Epidermal melanocyte (primary cell): ENCODE results near the gene UNC13B.
A peak's percentile ranks its signal among the peaks of the same experiment; 100 is the strongest.
"Not testable (repeated sequence)": the region's sequence is repeated elsewhere in the genome, so short reads cannot be mapped to it uniquely, and the experiment has no call there.

Source experiments
- DNase-seq: peaks from one replicate; pipeline ENCODE4 v3.0.0; 2011; ENCODE audit warnings: low spot score; ENCODE audit not compliant: insufficient read length

Gene UNC13B

DNA sequence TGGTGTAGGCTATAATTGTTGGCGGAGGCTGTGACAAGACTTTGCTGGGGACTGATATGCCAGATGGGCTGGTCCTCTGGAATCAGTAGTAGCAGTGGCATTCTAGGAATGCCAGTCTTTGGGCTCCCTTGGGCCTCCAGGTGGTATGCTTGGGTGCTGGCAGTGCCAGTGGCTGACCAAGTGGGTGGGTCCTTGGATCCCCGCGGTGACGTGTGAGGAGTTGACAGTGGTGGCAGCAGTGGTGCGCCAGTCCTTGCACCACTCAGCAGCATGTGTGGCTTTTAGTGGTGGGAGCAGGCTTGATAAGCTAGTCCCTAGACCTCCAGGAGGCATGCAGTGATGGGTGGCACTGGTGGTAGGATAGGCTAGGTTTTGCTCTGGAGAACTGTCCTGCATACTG is 63.9 kb downstream of the UNC13B start:
- DNase-seq = no peak

DNA sequence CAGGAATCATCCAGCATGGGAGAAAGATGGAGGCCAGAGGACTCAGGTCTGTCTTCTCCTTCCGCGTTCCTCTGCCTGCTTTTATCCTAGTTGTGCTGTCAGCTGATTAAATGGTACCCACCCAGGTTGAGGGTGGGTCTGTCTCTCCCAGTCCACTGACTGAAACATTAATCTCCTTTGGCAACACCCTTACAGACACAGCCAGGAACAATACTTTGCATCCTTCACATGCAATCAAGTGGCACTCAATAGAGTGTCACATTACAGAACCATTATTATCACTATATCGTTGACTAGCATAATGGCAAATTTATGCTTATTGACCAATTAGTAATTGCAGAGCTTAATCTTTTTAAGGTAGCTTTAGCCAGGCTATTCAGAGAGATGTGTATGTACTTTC is 64.8 kb downstream of the UNC13B start:
- no peak for DNase-seq

DNA sequence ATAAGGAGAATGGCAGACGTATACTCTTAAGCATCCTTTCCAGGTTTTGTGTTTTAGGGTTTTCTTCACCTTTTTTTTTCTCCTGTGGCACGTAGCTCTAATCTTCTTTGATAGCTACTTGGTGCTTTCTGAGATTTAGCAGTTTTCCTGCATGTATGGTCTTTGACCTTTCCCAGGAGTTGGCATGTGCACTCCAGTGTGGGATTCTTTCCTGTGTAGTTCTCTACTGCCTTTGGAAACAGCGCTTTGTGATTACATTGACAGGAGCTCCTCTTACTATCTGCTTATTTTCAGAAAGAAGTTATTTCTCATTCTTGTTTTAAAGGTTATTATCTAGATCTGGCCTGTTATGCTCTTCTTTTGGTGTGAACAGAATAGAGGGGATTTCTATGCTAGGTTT is 65.5 kb downstream of the UNC13B start:
- DNase-seq = no peak

DNA sequence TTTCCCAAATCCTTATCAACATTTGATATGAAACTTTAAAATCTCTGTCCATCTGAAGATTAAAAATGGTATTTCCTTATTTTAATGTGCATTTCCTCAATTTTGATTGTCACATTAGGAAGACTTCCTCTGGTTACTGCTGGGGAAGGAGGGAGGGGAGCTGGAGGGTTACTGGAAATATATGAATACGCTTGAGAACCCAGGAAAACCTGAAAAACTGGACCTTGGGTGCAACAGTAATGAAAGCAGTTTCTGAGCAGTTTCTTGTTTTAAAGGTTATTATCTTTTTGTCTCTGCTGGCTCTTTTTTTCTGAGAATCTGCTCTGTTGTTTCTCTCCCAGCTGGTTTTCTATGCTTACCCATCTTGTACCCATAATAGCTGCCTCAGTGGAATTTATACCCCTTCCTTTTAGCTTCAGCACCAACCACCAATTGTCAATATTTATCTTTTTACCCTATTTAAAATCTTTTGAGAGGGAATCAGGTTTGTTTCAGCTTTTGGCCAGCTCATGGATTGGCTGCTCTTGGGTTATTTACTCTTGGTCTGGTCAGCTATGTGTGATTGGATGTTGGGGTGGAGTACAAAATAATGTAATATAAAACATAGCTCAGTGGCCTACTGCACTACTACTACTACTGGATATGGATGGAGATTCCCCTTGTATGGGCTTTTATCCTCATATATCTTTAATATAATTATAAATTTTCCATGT is 67.4 kb downstream of the UNC13B start:
- no peak for DNase-seq

DNA sequence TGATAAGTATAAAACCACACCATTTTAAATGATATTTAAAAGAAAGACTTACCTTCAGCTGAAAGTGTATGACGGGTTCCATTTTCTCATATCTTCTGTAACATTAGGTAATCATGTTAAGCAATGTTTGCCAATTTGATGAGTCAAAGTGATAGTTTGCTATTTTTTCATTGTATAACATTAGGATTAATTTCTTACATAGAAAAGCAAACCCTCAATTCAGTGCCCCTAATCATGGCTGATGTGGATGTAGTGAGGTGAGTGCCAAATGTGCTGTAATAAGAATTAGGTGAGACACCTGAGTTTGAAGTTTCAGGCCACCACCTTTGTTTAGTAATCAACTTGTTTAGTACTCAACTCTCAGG is 68.0 kb downstream of the UNC13B start:
- DNase-seq = no peak

DNA sequence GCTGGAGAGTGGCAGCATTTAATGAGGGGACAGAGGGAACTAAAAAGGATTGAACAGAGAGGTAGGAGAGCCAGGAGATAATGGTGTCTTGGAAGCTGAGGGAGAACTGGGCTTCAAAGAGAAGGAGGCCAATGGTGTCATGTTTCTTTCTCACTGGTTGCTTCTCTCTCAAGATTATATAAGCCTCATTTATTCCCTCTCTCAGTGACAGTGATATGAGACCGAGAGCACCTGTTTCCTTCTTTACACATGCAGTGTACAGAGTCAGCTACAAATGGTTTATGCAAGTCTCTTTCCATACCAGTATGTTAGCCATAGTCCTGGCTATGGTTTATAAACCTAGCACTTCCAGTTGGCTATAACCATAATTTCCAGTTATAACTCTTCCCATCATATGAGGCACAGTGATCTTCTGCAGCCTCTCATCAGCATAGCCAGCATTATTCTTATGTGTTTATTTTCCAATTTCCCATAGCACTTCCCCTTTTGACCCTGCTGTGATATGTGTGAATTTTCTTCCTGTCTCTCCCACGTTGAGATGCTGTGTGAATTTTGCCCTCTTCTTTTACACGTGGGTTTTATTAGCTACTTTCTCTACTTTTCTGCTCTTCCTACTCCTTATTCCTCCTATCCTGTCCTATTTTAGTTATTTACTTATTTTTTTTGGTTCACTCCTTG is 71.2 kb downstream of the UNC13B start:
- no peak for DNase-seq

DNA sequence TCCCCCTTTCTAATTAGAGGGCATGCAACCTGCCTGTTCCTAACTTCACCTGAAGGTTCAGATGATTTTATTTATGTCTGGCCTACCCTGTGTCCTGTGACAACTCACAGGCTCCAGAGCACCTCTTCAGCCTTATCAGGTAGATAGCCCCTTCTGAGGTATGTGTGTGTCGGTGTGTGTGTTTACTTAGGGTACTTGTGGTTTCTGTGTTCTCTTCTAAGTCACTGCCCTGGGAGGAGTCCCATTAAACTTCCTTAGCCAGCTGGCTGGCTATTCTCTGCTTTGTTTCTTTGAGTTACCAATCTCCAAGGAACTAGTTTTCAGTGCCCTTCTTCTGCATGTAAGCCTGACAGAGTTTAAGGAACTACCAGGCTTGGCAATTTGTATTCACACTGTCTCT is 74.9 kb downstream of the UNC13B start:
- no peak for DNase-seq

DNA sequence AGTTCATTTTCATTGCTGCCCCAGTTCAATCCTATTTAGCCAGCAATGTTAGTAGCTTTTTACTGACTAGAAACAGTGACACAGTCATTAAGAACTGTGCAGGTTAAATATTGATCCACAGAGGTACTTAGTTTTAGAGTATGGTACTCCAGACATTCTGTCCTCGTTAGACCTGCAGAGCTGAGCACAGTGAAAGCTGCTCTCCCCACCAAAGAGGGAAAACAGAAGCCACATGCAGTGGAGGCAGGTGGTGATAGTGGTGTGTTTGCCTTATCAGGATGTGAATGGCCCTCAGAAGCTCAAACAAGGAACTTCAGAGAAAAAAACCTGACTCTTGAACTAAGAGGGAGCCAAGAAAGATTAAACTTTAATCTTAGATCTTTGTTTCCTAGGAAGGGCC is 75.5 kb downstream of the UNC13B start:
- no peak for DNase-seq

DNA sequence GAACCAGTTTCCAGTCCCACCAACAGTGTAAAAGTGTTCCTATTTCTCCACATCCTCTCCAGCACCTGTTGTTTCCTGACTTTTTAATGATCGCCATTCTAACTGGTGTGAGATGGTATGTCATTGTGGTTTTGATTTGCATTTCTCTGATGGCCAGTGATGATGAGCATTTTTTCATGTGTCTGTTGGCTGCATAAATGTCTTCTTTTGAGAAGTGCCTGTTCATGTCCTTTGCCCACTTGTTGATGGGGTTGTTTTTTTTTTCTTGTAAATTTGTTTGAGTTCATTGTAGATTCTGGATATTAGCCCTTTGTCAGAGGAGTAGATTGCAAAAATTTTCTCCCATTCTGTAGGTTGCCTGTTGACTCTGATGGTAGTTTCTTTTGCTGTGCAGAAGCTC is 84.1 kb downstream of the UNC13B start:
- not testable (repeated sequence) for DNase-seq

DNA sequence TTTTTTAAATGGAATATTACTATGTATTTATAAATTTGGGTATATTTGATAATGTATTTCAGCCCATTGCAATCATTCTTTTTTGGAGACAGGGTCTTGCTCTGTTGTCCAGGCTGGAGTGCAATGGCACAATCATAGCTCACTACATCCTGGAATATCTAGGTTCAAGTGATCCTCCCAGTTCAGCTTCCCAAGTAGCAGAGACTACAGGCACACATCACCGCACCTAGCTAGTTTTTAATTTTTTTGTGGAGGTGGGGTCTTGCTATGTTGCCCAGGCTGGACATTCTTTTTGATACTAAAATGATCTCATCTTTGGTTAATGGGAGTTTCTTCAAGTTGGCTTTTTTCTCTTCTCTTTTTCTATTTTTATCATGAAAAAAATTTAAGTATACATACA is 91.3 kb downstream of the UNC13B start:
- no peak for DNase-seq

DNA sequence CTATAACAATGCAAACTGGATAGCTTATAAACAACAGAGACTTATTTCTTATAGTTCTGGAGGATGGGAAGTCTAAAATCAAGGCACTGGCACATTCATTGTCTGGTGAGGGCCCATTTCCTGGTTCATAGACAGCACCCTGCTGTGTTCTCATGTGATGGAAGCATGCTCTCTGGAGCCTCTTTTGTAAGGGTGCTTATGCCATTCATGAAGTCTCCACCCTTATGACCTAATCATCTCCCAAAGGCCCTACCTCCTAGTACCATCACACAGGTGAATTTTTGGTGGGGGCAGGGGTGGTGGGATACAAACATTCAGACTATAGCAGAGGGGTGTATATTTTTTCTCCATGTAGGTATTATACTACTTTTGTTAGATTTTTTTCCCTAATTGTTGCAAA is 92.4 kb downstream of the UNC13B start:
- no peak for DNase-seq

DNA sequence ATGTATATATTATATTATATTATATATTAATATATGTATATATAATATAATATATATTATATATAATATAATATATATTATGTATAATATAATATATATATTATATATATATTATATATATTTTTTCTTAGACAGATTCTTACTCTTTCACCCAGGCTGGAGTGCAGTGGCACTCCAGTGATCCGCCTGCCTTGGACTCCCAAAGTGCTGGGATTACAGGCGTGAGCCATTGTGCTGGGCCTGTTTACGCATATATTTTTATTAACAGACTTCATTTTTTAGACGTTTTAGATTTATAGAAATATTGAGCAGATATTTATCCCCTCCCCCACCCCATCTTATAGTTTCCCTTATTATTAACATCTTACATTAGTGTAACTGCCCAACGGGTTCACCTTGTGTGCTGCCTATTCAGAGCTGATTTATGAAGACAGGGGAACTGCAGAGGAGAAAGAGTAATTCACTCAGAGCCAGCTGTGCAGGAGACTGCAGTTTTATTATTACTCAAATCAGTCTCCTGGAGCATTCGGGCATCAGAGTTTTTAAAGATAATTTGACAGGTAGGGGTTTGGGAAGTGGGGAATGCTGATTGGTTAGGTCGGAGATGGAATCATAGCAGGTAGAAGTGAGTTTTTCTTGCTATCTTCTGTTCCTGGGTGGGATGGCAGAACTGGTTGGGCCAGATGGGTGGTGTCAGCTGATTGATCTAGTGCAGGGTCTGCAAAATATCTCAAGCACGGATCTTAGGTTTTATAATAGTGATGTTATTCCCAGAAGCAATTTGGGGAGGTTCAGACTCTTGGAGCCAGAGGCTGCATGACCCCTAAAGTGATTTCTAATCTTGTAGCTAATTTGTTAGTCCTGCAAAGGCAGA is 93.4 kb downstream of the UNC13B start:
- DNase-seq = no peak

DNA sequence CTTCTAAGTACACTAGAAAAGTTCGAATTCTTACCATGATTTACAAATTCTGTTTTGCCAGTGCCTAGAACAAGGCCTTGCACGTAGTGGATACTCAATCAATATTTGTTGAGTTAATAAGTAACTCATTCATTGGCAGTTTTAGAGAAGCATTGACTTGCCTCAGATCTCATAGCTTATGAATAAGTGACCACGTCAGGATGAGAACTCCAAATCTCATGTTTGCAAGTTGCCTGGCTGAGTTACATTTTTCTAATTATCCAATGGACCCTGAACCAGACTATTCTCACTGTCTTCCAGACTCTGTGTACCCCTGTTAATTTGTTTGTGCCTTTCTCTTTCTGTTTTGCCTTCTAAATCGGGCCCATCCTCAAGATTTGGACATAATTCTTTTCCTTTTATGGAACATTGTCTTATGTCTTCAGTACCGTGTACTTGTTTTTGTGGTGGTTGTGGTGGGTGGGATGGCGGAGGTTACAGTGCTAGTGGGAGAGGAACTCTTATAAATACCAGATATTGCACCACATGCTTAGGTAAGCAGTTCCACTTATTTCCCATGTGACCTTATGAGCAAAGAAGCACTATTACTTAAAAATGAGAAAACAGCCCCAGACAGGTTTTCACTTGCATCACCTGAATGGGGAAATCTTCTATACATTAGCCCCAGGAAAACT is 96.3 kb downstream of the UNC13B start:
- no peak for DNase-seq

DNA sequence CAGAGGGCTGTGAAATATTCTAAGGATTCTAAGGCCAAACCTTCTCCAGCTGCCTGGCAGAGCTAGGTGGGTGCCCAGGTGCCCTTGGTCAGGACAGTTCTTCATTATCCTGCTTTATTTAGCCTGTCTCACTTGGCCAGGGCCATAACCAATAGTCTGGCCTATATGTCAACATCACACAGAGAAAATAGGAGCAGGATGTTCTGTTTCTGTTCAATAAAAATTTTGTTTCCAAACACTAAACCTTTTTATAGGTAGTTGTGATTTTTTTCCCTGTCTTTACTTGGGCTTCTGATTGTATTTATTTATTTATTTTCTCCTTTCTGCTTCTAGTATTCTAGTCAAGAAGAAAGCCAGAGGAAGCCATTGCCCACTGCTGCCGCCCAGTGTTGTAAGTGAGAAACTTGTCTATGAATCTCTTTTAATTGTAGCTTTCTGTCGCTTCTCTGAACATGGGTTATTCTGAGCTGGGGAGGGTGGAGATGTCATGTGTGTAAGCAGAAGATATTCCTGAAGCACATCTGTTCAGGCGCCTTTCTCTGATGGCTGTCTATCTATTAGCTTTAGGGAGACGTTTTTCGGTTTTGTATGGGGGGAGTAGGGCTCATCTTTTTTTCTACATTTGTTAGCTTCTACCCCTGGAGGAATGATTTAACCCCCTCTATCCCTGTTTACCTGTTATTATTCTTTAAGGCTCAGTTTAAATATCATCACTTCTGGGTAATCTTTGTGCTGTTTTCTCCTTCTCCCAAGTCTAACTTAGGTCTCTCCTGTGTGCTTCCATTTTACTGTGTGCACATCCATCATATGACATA is 97.1 kb downstream of the UNC13B start:
- DNase-seq = peak; percentile 43

DNA sequence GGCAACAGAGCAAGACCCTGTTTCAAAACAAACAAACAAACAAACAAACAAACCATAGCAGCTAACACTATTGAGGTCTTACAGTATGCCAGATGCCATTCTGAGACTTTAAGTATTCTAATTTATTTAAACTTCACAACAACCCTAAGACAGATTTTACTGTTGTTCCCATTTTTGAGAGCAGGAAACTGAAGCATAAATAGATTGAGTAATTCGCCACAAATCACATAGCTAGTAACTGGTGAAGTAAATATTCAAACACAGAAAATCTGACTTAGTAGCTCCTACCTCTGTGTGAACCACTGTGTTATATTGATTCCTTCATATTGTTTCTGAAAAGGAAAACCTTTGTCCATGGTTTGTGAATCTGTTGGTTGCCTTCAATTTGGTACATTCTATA is 98.4 kb downstream of the UNC13B start:
- no peak for DNase-seq

DNA sequence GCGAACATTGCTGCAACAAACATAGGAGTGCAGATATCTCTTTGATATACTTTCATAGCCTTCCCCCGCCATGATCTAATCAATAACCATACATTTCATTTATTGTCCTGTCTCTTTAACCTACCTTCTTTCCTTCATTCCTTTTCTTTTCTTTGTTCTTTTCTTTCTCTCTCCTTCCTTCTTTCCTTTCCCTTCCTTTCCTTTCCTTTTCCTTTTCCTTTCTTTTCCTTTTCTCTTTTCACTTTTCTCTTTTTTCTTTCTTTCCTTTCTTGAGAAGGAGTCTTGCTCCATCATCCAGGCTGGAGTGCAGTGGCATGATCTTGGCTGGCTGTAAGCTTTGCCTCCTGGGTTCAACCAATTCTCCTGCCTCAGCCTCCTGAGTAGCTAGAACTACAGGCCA is 100.3 kb downstream of the UNC13B start:
- DNase-seq = no peak

DNA sequence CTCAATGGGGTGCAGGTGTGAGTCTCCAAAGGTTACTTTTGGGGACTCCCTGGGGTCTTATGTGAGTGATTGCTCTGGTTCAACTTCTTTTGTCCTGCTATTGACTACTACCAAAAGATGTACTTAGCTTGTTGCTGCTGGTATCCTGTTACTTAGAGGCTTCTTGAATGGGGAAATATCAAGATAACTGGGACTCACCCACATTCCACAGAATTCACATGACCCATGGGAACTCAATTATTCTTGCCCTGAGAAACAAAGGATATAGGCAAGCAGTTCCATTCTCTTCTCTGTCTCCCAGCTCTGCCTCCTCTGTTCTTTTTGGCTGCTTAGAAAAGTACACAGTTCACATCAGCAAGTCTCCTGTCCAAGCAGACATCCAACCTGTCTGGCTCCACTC is 105.9 kb downstream of the UNC13B start:
- DNase-seq = no peak

DNA sequence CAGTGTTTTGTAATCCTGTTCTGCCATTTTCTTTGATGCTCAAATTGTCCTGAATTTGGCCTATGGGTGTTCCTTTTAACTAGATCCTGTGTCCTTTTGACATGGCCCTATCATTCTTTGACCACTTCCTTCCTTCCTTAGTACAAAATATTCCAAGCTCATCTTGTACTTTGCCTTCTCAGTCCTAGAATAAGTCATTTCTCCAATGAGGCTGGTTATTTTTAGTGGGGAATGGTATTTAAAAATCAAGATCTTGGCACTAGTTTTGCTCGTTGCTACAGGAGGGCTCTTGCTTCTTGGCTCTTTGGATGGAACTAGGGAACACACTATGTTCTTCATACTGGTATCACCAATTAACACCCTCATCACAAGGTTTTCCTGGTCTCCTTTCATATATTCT is 108.1 kb downstream of the UNC13B start:
- no peak for DNase-seq

DNA sequence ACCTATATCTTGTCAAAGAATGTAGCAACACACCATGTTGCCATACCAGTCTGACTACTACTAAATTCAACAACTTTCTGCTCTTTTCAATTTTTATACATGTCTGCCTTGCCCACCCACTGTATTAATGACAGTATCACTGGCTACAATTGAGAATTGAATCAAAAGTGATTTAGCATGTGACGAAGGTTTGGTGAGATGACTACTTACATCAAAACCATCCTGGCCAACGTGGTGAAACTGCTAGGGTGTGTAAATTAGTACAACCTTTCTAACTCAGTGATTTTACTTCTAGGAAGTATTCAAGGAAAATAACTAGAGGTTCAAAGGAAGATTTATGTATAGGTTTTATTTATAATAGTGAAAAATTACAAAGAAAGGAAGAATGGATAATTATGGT is 109.8 kb downstream of the UNC13B start:
- no peak for DNase-seq

DNA sequence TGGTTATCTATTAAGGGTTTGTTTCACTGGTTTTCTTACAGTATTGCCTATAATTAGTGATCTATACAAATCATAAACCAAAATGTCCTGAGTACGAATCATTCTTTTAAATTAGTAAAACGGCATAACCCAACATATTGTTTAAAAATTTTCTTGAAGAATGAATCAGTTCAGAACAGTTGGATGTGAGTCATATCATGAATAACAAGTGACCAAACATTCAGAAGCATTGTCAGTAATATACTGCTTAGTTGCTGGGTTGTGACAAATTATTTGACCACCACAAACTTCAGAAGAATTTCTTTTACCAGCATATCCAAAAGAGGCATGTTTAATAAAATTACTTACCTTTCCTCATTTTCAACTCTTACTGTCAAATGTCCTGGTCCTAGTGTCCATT is 111.2 kb downstream of the UNC13B start:
- DNase-seq = no peak

DNA sequence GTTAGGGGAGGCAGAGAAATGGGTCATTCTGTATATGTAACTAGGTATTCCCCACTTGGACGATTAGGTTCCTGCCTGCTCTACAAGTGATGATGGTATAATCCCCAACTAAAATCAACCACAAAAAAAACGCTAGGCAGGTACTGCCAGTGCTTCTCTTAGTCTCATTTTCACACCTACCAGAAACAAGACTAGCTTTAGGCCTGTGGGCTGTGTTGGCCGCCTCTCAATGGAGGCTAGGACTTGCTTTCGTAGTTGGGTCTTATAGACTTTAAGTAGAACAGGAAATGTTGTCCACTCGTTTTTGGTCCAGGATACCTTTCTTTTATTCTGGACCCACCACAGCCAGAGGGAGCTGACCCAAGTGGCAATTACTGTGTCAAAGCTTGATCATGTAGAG is 111.8 kb downstream of the UNC13B start:
- no peak for DNase-seq
